ENCODE measurements around the gene ACER3.

- TF ChIP-seq CTCF (IDR thresholded peaks at IDR 0.05; ENCODE audit: poor library complexity) (no peak), EZH2phosphoT487 (IDR thresholded peaks at IDR 0.05; ENCODE audit: low read depth, severe bottlenecking, unreplicated experiment) (no peak)
These were observed 174.9 kb downstream of the ACER3 start for GRCh38 chr11:77035580-77035979.

All from hepatocyte (in vitro differentiated cells).